Caco-2 (cell line): ENCODE results near the gene RARRES2. TPM values are rescaled to one million over a fixed set of nuclear protein-coding genes. Genes with fewer than 3 reads are reported as not detected.

Source experiments
- BruUV-seq: library from RNA; stranded (reverse); fragments of 400-500 nt; replicated peaks from 2 replicates; lab custom pipeline; 2021; lab: Mats Ljungman, UMichigan
- CTCF ChIA-PET: fragments of 300-600 bp; sonication (Branson Sonifier 250); formaldehyde crosslinking; loops from one replicate; lab custom pipeline; 2022; ENCODE audit warnings: antibody characterized with exemption; lab: Charles Lee
- POLR2A ChIA-PET: fragments of 300-600 bp; sonication (Branson Sonifier 250); formaldehyde crosslinking; loops from one replicate; lab custom pipeline; 2022; ENCODE audit warnings: antibody characterized with exemption; lab: Charles Lee
- DNase-seq, 2 experiments: peaks; one replicate each; pipeline versions ENCODE4 v3.0.0 to v3.0.0-alpha.2; 2020 to 2022
- H3K27me3 ChIP-seq: replicated peaks from 2 replicates; pipeline ENCODE4 v1.6.0; 2011; ENCODE audit warnings: low read length; ENCODE audit not compliant: control insufficient read depth, insufficient read depth
- H3K36me3 ChIP-seq: 2 replicates; pipeline ENCODE4 v1.5.1; 2011; ENCODE audit warnings: low read length; ENCODE audit not compliant: control insufficient read depth, insufficient read depth
- H3K4me1 ChIP-seq: fragments of 250-450 bp; sonication (Bioruptor Pico); 2 replicates; pipeline ENCODE4 v1.5.1; 2020; ENCODE audit warnings: mild to moderate bottlenecking
- H3K4me3 ChIP-seq: 2 replicates; pipeline ENCODE4 v1.5.1; 2011; ENCODE audit warnings: low read depth, mild to moderate bottlenecking, control low read depth, low read length
- H3K9me3 ChIP-seq: fragments of 250-450 bp; sonication (Bioruptor Pico); 2 replicates; pipeline ENCODE4 v1.5.1; 2020; ENCODE audit warnings: mild to moderate bottlenecking, moderate library complexity
- H3K27ac Mint-ChIP-seq: one replicate; pipeline ENCODE4 v1.8.0; 2022; ENCODE audit warnings: mixed read lengths; ENCODE audit not compliant: unreplicated experiment
- H3K27me3 Mint-ChIP-seq: one replicate; pipeline ENCODE4 v1.8.0; 2022; ENCODE audit warnings: mixed read lengths; ENCODE audit not compliant: insufficient read depth, unreplicated experiment
- H3K36me3 Mint-ChIP-seq: one replicate; pipeline ENCODE4 v1.8.0; 2022; ENCODE audit warnings: mild to moderate bottlenecking, mixed read lengths; ENCODE audit not compliant: insufficient read depth, unreplicated experiment
- H3K4me1 Mint-ChIP-seq: one replicate; pipeline ENCODE4 v1.8.0; 2022; ENCODE audit warnings: low read depth, mixed read lengths; ENCODE audit not compliant: unreplicated experiment
- H3K4me3 Mint-ChIP-seq: one replicate; pipeline ENCODE4 v1.8.0; 2022; ENCODE audit warnings: mild to moderate bottlenecking, moderate library complexity, mixed read lengths; ENCODE audit not compliant: unreplicated experiment
- H3K9me3 Mint-ChIP-seq: one replicate; pipeline ENCODE4 v1.8.0; 2022; ENCODE audit warnings: mixed read lengths; ENCODE audit not compliant: unreplicated experiment
- CTCF ChIP-seq, 2 experiments: fragments of 200-600 bp in 1 of 2; IDR thresholded peaks; 1 replicate in 1 of 2; 2 replicates in 1 of 2; pipeline versions ENCODE4 v1.5.1 to v1.8.0; 2011 to 2022; ENCODE audit warnings: antibody characterized with exemption in 1 of 2, control low read depth in 1 of 2, inconsistent platforms in 1 of 2, low read depth in 1 of 2, low read length in 1 of 2, mild to moderate bottlenecking in 1 of 2, moderate library complexity in 1 of 2; ENCODE audit not compliant: insufficient read depth in 1 of 2, severe bottlenecking in 1 of 2, unreplicated experiment in 1 of 2
- intact Hi-C: fragments of 100-400 bp; cut with micrococcal nuclease; formaldehyde crosslinking; loops from one replicate; pipeline ENCODE4 v1.10.0; 2022; ENCODE audit not compliant: unreplicated experiment
- total RNA-seq: library from RNA; stranded (reverse); gene quantifications from 2 replicates; pipeline ENCODE4 v1.2.3, GENCODE V29; 2022

Gene RARRES2
- total RNA-seq, 1 experiment from 2014 or later: not detected

- Mint-ChIP-seq H3K4me1 (peaks cover under 1% of the 10 kb centered on the region), H3K4me3 (no peak overlapping the region), H3K27ac (no peak overlapping the region), H3K36me3 (peaks cover 51% of the 10 kb centered on the region), H3K9me3 (no peaks in the 10 kb centered on the region), H3K27me3 (no peaks in the 10 kb centered on the region)
- no peak for TF ChIP-seq CTCF (IDR thresholded peaks at IDR 0.05; ENCODE audit: insufficient read depth in 1 of 2, low read depth in 1 of 2, low read length in 1 of 2, severe bottlenecking in 1 of 2, unreplicated experiment in 1 of 2)
- BruUV-seq: no TSS peak
- ChIA-PET POLR2A (no interaction called here), CTCF (no interaction called here)
- Histone ChIP-seq H3K9me3 (no peaks in the 10 kb centered on the region), H3K4me3 (no peak overlapping the region), H3K36me3 (peaks cover 15% of the 10 kb centered on the region), H3K4me1 (peaks cover 2% of the 10 kb centered on the region), H3K27me3 (no peaks in the 10 kb centered on the region)
- DNase-seq: no peak
- intact Hi-C loops: no loop called here
Measured at GRCh38 chr7:150330211-150330885, 11.1 kb downstream of the RARRES2 start.

GRCh38 chr7:150329331-150330120 is 11.9 kb downstream of the RARRES2 start:
- H3K36me3 ChIP-seq: peaks cover 15% of the 10 kb centered on the region
- no peak for TF ChIP-seq CTCF (IDR thresholded peaks at IDR 0.05; ENCODE audit: insufficient read depth in 1 of 2, low read depth in 1 of 2, low read length in 1 of 2, severe bottlenecking in 1 of 2, unreplicated experiment in 1 of 2)
- peaks cover 10% of the 10 kb centered on the region for H3K4me1 ChIP-seq
- Mint-ChIP-seq H3K9me3 (no peaks in the 10 kb centered on the region), H3K27ac (no peak overlapping the region), H3K4me1 (peaks cover 9% of the 10 kb centered on the region), H3K27me3 (no peaks in the 10 kb centered on the region), H3K36me3 (peaks cover 60% of the 10 kb centered on the region), H3K4me3 (no peak overlapping the region)
- BruUV-seq: no TSS peak
- POLR2A ChIA-PET: no interaction called here
- intact Hi-C loops: no loop called here
- no peak for DNase-seq
- H3K4me3 ChIP-seq: no peak overlapping the region
- H3K9me3 ChIP-seq: no peaks in the 10 kb centered on the region
- CTCF ChIA-PET: no interaction called here
- H3K27me3 ChIP-seq: no peaks in the 10 kb centered on the region

- intact Hi-C loops: no loop called here
Measured at GRCh38 chr7:150327308-150327707, 14.1 kb downstream of the RARRES2 start.

More at GRCh38 chr7:150327308-150327707, 14.1 kb downstream of the RARRES2 start:
- Mint-ChIP-seq H3K36me3 (peaks cover 80% of the 10 kb centered on the region), H3K4me3 (no peak overlapping the region), H3K27ac (no peak overlapping the region), H3K9me3 (no peaks in the 10 kb centered on the region), H3K27me3 (no peaks in the 10 kb centered on the region), H3K4me1 (peaks cover 12% of the 10 kb centered on the region)
- H3K27me3 ChIP-seq: no peaks in the 10 kb centered on the region
- H3K4me3 ChIP-seq: no peak overlapping the region
- ChIA-PET POLR2A (no interaction called here), CTCF (no interaction called here)
- no peak for DNase-seq
- peaks cover 11% of the 10 kb centered on the region for H3K4me1 ChIP-seq
- TF ChIP-seq CTCF (IDR thresholded peaks at IDR 0.05; ENCODE audit: insufficient read depth in 1 of 2, low read depth in 1 of 2, low read length in 1 of 2, severe bottlenecking in 1 of 2, unreplicated experiment in 1 of 2): no peak
- no peaks in the 10 kb centered on the region for H3K9me3 ChIP-seq
- peaks cover 15% of the 10 kb centered on the region for H3K36me3 ChIP-seq
- BruUV-seq: no TSS peak
